Activated T-helper 1 cell treated with Interleukin-2 at 50 U/mL for 16 hours (primary cell): ENCODE results near the gene VEZT.
"Not testable (repeated sequence)": the region's sequence is repeated elsewhere in the genome, so short reads cannot be mapped to it uniquely, and the experiment has no call there.

Source experiments
- DNase-seq: peaks from one replicate; pipeline ENCODE4 v3.0.0-alpha.2; 2020; ENCODE audit warnings: low read depth

VEZT gene

DNA sequence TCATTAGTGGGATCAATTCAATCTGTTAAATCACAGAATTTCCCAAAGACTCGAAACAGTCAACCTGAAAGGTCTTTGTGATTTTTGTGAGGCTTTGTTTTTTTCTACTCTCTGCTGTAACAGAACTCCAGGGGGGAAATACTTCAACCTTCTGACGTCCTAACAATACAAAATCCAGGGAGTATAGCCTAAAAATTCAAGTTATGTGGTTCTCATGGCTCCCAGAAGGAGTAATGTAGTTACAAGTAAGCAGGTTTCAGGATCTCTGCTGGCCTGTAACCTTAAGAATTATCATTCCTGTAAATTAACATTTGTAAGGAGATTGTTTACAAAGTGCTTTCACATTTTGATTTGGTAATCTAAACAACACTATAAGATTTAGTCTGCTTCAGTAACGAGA, 39.9 kb downstream of the VEZT start:
- DNase-seq, result no peak

- DNase-seq, result no peak
Measured at GRCh38 chr12:95258151-95258550, 40.5 kb downstream of the VEZT start.

GRCh38 chr12:95258803-95259202, 41.2 kb downstream of the VEZT start:
- no peak for DNase-seq

- DNase-seq, result no peak
Measured at GRCh38 chr12:95259368-95259767, 41.8 kb downstream of the VEZT start.

DNA sequence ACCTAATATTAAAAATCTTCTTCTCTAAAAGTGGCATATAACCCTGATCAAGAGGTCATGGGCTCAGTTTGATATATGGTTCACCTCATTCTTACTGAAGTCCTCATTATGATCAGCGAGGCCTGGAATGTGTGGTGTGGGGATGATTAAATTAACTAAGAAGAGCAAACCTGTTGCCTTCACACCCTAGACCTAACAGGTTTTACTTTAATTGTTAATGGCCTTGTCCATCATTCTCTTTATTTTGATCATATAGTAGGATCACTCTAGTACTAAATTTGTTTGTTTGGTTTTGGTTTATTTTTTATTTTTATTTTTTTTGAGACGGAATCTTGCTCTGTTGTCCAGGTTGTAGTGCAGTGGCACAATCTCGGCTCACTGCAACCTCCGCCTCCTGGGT, 43.5 kb downstream of the VEZT start:
- DNase-seq, result no peak

DNA sequence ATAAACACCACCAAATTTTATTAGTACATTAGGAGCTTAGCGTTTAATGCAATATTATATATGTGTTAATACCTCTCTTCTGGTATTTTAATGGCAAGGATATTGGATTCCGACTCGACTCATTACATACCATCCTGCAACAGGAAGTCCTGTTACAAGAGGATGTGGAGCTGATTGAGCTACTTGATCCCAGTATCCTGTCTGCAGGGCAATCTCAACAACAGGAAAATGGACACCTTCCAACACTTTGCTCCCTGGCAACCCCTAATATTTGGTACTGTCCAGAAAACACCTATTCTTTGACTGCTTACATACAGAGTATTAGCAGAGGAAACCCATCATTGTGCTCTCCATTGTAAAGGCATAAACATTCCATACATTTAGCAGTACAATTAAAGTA, 45.2 kb downstream of the VEZT start:
- DNase-seq, result no peak

DNA sequence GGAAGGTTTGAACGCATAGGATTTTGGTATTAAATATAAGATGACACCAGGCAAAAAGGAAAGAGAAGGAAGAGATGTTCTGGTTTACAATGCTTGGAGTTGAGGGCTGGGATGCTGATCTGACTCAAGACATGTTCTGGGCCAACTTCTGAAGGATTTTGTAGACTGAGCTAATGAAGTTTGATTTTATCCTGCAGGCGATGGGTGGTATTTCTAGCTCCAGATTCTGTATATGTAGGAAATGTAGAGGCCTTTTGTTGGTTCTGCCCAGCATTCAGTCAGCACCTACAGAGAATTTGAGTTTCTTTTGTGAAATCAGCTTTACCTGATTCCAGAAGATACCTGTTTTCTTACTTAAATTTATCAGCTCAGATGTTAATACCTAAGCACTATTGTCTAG, 48.2 kb downstream of the VEZT start:
- no peak for DNase-seq

DNA sequence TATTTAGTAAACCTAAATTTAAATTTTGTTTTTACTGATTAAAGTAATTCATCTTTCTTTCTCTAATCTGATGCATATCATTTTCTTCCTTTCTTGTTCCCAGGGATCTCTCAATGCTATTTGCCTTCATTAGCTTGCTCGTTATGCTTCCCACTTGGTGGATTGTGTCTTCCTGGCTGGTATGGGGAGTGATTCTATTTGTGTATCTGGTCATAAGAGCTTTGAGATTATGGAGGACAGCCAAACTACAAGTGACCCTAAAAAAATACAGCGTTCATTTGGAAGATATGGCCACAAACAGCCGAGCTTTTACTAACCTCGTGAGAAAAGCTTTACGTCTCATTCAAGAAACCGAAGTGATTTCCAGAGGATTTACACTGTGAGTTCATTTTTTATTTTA, 48.6 kb downstream of the VEZT start:
- DNase-seq, result no peak

DNA sequence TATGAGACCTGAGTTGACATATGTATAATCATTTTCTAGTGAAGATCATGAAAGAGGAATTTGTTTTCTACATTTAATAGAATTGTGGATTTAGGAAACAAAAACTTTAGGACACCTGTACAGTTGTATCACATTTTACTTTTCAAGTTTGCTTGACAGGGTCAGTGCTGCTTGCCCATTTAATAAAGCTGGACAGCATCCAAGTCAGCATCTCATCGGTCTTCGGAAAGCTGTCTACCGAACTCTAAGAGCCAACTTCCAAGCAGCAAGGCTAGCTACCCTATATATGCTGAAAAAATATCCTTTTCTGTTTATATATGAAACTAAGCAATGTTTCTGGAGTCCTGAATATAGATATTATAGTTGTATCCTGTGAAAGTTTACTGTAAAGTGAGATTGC, 52.3 kb downstream of the VEZT start:
- DNase-seq, result no peak

- DNase-seq, result no peak
Measured at GRCh38 chr12:95271465-95271864, 53.9 kb downstream of the VEZT start.

DNA sequence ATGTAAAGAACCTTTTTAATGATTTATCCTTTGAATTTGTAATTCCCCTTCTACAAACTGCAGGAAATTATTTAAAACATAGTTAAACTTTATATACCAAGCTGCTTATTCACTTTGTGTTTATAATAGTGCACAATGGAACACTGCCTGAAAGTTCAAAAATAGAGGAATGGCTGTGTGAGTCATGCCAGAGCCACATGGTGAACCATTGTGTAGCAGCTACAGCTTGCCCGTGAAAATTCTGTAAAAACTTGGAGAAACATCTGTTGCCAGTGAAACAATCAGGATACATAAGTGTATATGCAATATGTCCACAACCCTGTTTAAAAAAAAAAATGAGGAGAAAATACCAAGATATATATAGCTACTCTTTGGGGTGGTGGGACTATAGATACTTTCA, 59.5 kb downstream of the VEZT start:
- DNase-seq, result no peak

- no peak for DNase-seq
Measured at GRCh38 chr12:95279856-95280255, 62.2 kb downstream of the VEZT start.

- no peak for DNase-seq
Measured at GRCh38 chr12:95282266-95282665, 64.7 kb downstream of the VEZT start.

DNA sequence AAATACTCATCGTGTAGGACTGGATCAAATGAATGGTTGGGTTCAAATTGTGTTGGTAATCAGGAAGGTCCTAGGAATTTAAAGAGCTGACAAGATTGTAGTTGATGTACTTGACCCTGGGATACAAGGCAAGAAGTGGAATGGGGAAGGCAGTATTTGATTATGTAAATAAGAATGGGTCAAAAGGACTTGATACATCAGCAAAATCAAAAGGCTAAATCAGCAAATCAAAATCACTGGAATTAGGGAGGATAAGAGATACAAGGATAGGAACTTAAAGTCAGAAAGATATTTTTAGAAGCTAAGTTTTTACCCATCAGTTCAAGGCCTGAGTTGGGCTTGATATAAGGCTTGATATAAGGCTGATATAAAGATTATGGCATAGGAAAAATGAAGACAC, 65.8 kb downstream of the VEZT start:
- DNase-seq, result no peak

GRCh38 chr12:95286713-95287112, 69.1 kb downstream of the VEZT start:
- DNase-seq, result no peak

- DNase-seq, result no peak
Measured at GRCh38 chr12:95291501-95291900, 73.9 kb downstream of the VEZT start.

GRCh38 chr12:95298916-95299315, 81.3 kb downstream of the VEZT start:
- DNase-seq, result no peak

DNA sequence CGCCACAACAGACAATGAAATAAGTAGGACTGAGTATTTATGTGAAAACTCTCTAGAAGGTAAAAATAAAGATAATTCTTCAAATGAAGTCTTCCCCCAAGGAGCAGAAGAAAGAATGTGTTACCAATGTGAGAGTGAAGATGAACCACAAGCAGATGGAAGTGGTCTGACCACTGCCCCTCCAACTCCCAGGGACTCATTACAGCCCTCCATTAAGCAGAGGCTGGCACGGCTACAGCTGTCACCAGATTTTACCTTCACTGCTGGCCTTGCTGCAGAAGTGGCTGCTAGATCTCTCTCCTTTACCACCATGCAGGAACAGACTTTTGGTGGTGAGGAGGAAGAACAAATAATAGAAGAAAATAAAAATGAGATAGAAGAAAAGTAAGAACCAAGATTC, 82.7 kb downstream of the VEZT start:
- DNase-seq, result no peak

GRCh38 chr12:95303476-95303875, 85.9 kb downstream of the VEZT start:
- no peak for DNase-seq

GRCh38 chr12:95304673-95305198, 87.1 kb downstream of the VEZT start:
- no peak for DNase-seq

- no peak for DNase-seq
Measured at GRCh38 chr12:95312656-95313055, 95.0 kb downstream of the VEZT start.

- DNase-seq, result not testable (repeated sequence)
Measured at GRCh38 chr12:95314756-95315155, 97.1 kb downstream of the VEZT start.

- DNase-seq, result no peak
Measured at GRCh38 chr12:95316798-95317197, 99.2 kb downstream of the VEZT start.

DNA sequence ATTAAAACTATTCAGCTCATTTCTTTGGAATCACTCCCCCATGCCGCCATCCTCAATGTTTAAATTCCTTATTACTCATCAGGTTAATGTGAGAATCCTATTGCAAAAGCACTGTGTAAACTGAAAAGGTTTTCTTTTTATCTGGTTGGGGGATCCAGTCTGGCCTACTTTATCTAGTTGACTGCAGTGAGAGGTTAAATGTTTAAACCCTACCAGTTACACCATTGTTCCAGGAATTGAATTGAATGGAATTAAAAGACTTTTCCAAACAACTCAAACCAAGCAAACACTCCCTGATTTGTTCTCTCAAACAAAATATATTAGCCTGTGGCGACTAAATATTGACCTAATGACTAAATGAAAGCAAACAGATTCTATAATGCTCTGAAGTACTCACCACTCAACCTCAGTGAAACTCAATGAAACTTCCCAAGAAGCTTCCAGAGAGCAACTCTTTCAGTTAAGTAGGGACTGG, 100.5 kb downstream of the VEZT start:
- no peak for DNase-seq
